Naive thymus-derived CD4-positive, alpha-beta T cell (primary cell): ENCODE data around the gene CCDC83. TPM values are rescaled to one million over a fixed set of nuclear protein-coding genes. Genes with fewer than 3 reads are reported as not detected.

Experiments
- ATAC-seq: fragments of 150-1000 bp; cut with Tn5 transposase; 2 replicates; pipeline ENCODE4 v1.10.0; 2021; ENCODE audit warnings: mild to moderate bottlenecking, moderate library complexity
- CTCF ChIA-PET: fragments of 350-600 bp; sonication (Branson Sonifier 250); formaldehyde crosslinking; loops from one replicate; lab custom pipeline; 2021; ENCODE audit warnings: antibody characterized with exemption; lab: Charles Lee
- POLR2A ChIA-PET: fragments of 350-600 bp; sonication (Branson Sonifier 250); formaldehyde crosslinking; loops from one replicate; lab custom pipeline; 2021; ENCODE audit warnings: antibody characterized with exemption, inconsistent platforms; lab: Charles Lee
- DNase-seq, 9 donors: peaks; one replicate each; pipeline versions ENCODE4 v3.0.0 to v3.0.0-alpha.2; 2020 to 2022; ENCODE audit warnings: mixed read lengths in 1 of 9
- H3K27ac ChIP-seq: one replicate; pipeline ENCODE4 v1.7.0; 2013; ENCODE audit warnings: mild to moderate bottlenecking, low read depth, low read length, moderate library complexity
- H3K27me3 ChIP-seq, 2 donors: one replicate each; pipeline ENCODE4 v1.7.0; 2013; ENCODE audit warnings: low read length in 2 of 2, mild to moderate bottlenecking in 2 of 2, moderate library complexity in 2 of 2; ENCODE audit not compliant: control insufficient read depth in 2 of 2, insufficient read depth in 2 of 2
- H3K36me3 ChIP-seq, 3 experiments: 1 replicate in 2 of 3; 2 replicates in 1 of 3; pipeline ENCODE4 v1.7.0; 2013; ENCODE audit warnings: low read length in 3 of 3, mild to moderate bottlenecking in 3 of 3, moderate library complexity in 1 of 3; ENCODE audit not compliant: insufficient read depth in 3 of 3, control insufficient read depth in 2 of 3
- H3K4me1 ChIP-seq, 2 donors: one replicate each; pipeline ENCODE4 v1.7.0; 2013; ENCODE audit warnings: low read length in 2 of 2, mild to moderate bottlenecking in 2 of 2, moderate library complexity in 1 of 2; ENCODE audit not compliant: control insufficient read depth in 2 of 2, insufficient read depth in 2 of 2
- H3K4me3 ChIP-seq: 2 replicates; pipeline ENCODE4 v1.7.0; 2013; ENCODE audit warnings: mild to moderate bottlenecking, low read length
- H3K9me3 ChIP-seq, 3 experiments: 1 replicate in 2 of 3; 2 replicates in 1 of 3; pipeline ENCODE4 v1.7.0; 2013; ENCODE audit warnings: low read length in 3 of 3; ENCODE audit not compliant: control insufficient read depth in 2 of 3
- H3K27ac Mint-ChIP-seq, 9 donors: one replicate each; pipeline ENCODE4 v1.8.0; 2020 to 2022; ENCODE audit warnings: mixed read lengths in 9 of 9, mild to moderate bottlenecking in 8 of 9, moderate library complexity in 5 of 9, inconsistent platforms in 2 of 9
- H3K27me3 Mint-ChIP-seq, 5 donors: one replicate each; pipeline ENCODE4 v1.8.0; 2021 to 2022; ENCODE audit warnings: mixed read lengths in 5 of 5, mild to moderate bottlenecking in 1 of 5
- H3K36me3 Mint-ChIP-seq, 5 donors: one replicate each; pipeline ENCODE4 v1.8.0; 2020 to 2022; ENCODE audit warnings: mixed read lengths in 5 of 5, mild to moderate bottlenecking in 3 of 5, inconsistent platforms in 1 of 5
- H3K4me1 Mint-ChIP-seq, 7 donors: one replicate each; pipeline ENCODE4 v1.8.0; 2020 to 2022; ENCODE audit warnings: mixed read lengths in 7 of 7, mild to moderate bottlenecking in 3 of 7, inconsistent platforms in 1 of 7
- H3K4me3 Mint-ChIP-seq, 10 donors: one replicate each; pipeline ENCODE4 v1.8.0; 2020 to 2022; ENCODE audit warnings: mild to moderate bottlenecking in 10 of 10, mixed read lengths in 10 of 10, moderate library complexity in 6 of 10, inconsistent platforms in 2 of 10
- H3K9me3 Mint-ChIP-seq, 11 donors: one replicate each; pipeline ENCODE4 v1.8.0; 2020 to 2022; ENCODE audit warnings: mixed read lengths in 11 of 11, mild to moderate bottlenecking in 4 of 11, inconsistent platforms in 1 of 11, moderate library complexity in 1 of 11
- intact Hi-C, 2 donors: fragments of 100-400 bp; cut with micrococcal nuclease; formaldehyde crosslinking; loops; one replicate each; pipeline ENCODE4 v1.15.1; 2023
- polyA plus RNA-seq, 2 donors: library from polyadenylated mRNA; unstranded; fragments of 300-500 nt; fragmentation: Illumina TruSeq; gene quantifications; one replicate each; pipeline ENCODE4 v1.2.3, GENCODE V29; 2021
- total RNA-seq, 6 experiments: library from RNA in 5 of 6; stranded (reverse) in 5 of 6; gene quantifications; 1 replicate in 5 of 6; 2 replicates in 1 of 6; pipeline ENCODE4 v1.2.3 and lab custom pipeline; 2021 to 2026

CCDC83 gene
- total and polyA plus RNA-seq, 7 experiments from 2014 or later: not detected

- ChIA-PET CTCF (interaction anchor here (0.7 to 2.3 kb wide), 4 partner anchors 14 to 131 kb away, joined by 3 to 10 read pairs (median 4); partner anchors contain the start of gene CCDC83), POLR2A (interaction anchor here (1.0 to 3.2 kb wide), 10 partner anchors 9 to 162 kb away, joined by 3 to 19 read pairs (median 5); partner anchors contain the start of gene TMEM126A)
- Histone ChIP-seq H3K4me1 (peaks cover 14 to 32% of the 10 kb centered on the region in 2 donors), H3K27me3 (no peaks in the 10 kb centered on the region), H3K9me3 (no peaks in the 10 kb centered on the region), H3K36me3 (no peaks in the 10 kb centered on the region), H3K27ac (peak overlapping the region; percentile 64), H3K4me3 (peak overlapping the region; percentile 86)
- peak overlapping the region; percentile 87 to 97 (median 95) for H3K4me3 Mint-ChIP-seq
- peak in 2 of 9 donors; percentile 30 to 33 for DNase-seq
- peaks cover 32 to 65% (median 54%) of the 10 kb centered on the region in 7 donors for H3K4me1 Mint-ChIP-seq
- peak overlapping the region; percentile 79 to 98 (median 93) for H3K27ac Mint-ChIP-seq
- no peaks in the 10 kb centered on the region for H3K9me3 Mint-ChIP-seq
- ATAC-seq: no peak
- intact Hi-C loops: loop anchor here (1.0 to 2.0 kb wide), 5 partner anchors 24 to 146 kb away; partner anchors contain the start of gene CCDC83 (in 1 of the 2)
- H3K27me3 Mint-ChIP-seq: peaks cover 0 to 10% (median 0%) of the 10 kb centered on the region in 5 donors
- H3K36me3 Mint-ChIP-seq: peaks cover 0 to 15% (median 0%) of the 10 kb centered on the region in 5 donors
Observed at GRCh38 chr11:85810521-85810870, 44.7 kb upstream of the CCDC83 start.

GRCh38 chr11:85810871-85811611 lies 44.1 kb upstream of the CCDC83 start, which contains the start of gene SYTL2:
Gene SYTL2 (minus strand): TSS chr11:85811141. CDS start chr11:85757725, 53,416 bp downstream.
- H3K27me3 Mint-ChIP-seq: peaks cover 0 to 10% (median 0%) of the 10 kb centered on the region in 5 donors
- Histone ChIP-seq H3K27ac (peak within 1 kb of the TSS; percentile 64), H3K27me3 (no peaks in the 10 kb centered on the region), H3K4me1 (peaks cover 14 to 32% of the 10 kb centered on the region in 2 donors), H3K9me3 (no peaks in the 10 kb centered on the region), H3K36me3 (no peaks in the 10 kb centered on the region), H3K4me3 (peak within 1 kb of the TSS; percentile 86)
- ChIA-PET CTCF (interaction anchor here (0.7 to 2.3 kb wide), 4 partner anchors 13 to 119 kb away, joined by 3 to 10 read pairs (median 4); partner anchors contain the start of gene CCDC83), POLR2A (interaction anchor here (1.0 to 3.2 kb wide), 6 partner anchors 9 to 57 kb away, joined by 3 to 19 read pairs (median 7); no protein-coding TSS in a partner anchor)
- H3K36me3 Mint-ChIP-seq: peaks cover 0 to 13% (median 0%) of the 10 kb centered on the region in 5 donors
- H3K9me3 Mint-ChIP-seq: no peaks in the 10 kb centered on the region
- intact Hi-C loops: loop anchor here (1.0 to 2.0 kb wide), 8 partner anchors 12 to 183 kb away; partner anchors contain the start of genes CCDC83 (in 1 of the 2) and TMEM126B (in 1 of the 2)
- peak; percentile 95 for ATAC-seq
- peak; percentile 69 to 87 (median 75) for DNase-seq
- peak within 1 kb of the TSS; percentile 87 to 97 (median 95) for H3K4me3 Mint-ChIP-seq
- peaks cover 32 to 61% (median 52%) of the 10 kb centered on the region in 7 donors for H3K4me1 Mint-ChIP-seq
- H3K27ac Mint-ChIP-seq: peak within 1 kb of the TSS; percentile 79 to 98 (median 93)

GRCh38 chr11:85811624-85812023 lies 43.6 kb upstream of the CCDC83 start:
- ATAC-seq (no peak), DNase-seq (no peak)
- Histone ChIP-seq H3K4me3 (peak overlapping the region; percentile 86), H3K27me3 (no peaks in the 10 kb centered on the region), H3K36me3 (no peaks in the 10 kb centered on the region), H3K27ac (peak overlapping the region; percentile 64), H3K4me1 (peaks cover 14 to 32% of the 10 kb centered on the region in 2 donors), H3K9me3 (no peaks in the 10 kb centered on the region)
- ChIA-PET POLR2A (interaction anchor here (1.0 kb wide), 1 partner anchor 12 kb away, joined by 5 read pairs; no protein-coding TSS in a partner anchor), CTCF (interaction anchor here (1.2 kb wide), 1 partner anchor 112 kb away, joined by 3 read pairs; no protein-coding TSS in a partner anchor)
- peaks cover 0 to 10% (median 0%) of the 10 kb centered on the region in 5 donors for H3K36me3 Mint-ChIP-seq
- peaks cover 26 to 55% (median 46%) of the 10 kb centered on the region in 7 donors for H3K4me1 Mint-ChIP-seq
- peak overlapping the region; percentile 81 to 96 (median 92) for H3K4me3 Mint-ChIP-seq
- H3K27ac Mint-ChIP-seq: peak overlapping the region; percentile 28 to 96 (median 84)
- peaks cover 0 to 10% (median 0%) of the 10 kb centered on the region in 5 donors for H3K27me3 Mint-ChIP-seq
- intact Hi-C loops: loop anchor here in 1 of 2 donors (1.0 to 2.0 kb wide), 5 partner anchors 12 to 183 kb away; partner anchors contain the start of gene TMEM126B
- no peaks in the 10 kb centered on the region for H3K9me3 Mint-ChIP-seq

GRCh38 chr11:85813721-85814120 lies 41.5 kb upstream of the CCDC83 start:
- Mint-ChIP-seq H3K27me3 (peaks cover 0 to 10% (median 0%) of the 10 kb centered on the region in 5 donors), H3K4me3 (peak overlapping the region in 4 of 10 donors; percentile 6 to 82 (median 24)), H3K9me3 (no peaks in the 10 kb centered on the region), H3K27ac (peak overlapping the region in 3 of 9 donors; percentile 11 to 65 (median 54)), H3K36me3 (peaks cover 0 to 8% (median 0%) of the 10 kb centered on the region in 5 donors), H3K4me1 (peaks cover 26 to 43% (median 36%) of the 10 kb centered on the region in 7 donors)
- CTCF ChIA-PET: interaction anchor here (0.8 kb wide), 1 partner anchor 75 kb away, joined by 3 read pairs; no protein-coding TSS in a partner anchor
- peaks cover 14 to 31% of the 10 kb centered on the region in 2 donors for H3K4me1 ChIP-seq
- no peak overlapping the region for H3K27ac ChIP-seq
- intact Hi-C loops: no loop called here
- ATAC-seq: no peak
- DNase-seq: no peak
- H3K36me3 ChIP-seq: no peaks in the 10 kb centered on the region
- no peaks in the 10 kb centered on the region for H3K27me3 ChIP-seq
- no peak overlapping the region for H3K4me3 ChIP-seq
- POLR2A ChIA-PET: interaction anchor here (1.7 kb wide), 1 partner anchor 10 kb away, joined by 10 read pairs; no protein-coding TSS in a partner anchor
- H3K9me3 ChIP-seq: no peaks in the 10 kb centered on the region

GRCh38 chr11:85815186-85815931 lies 39.8 kb upstream of the CCDC83 start:
- no peaks in the 10 kb centered on the region for H3K9me3 Mint-ChIP-seq

More at GRCh38 chr11:85815186-85815931, 39.8 kb upstream of the CCDC83 start:
- no peak for ATAC-seq
- H3K27me3 Mint-ChIP-seq: peaks cover 0 to 10% (median 0%) of the 10 kb centered on the region in 5 donors
- Histone ChIP-seq H3K4me3 (no peak overlapping the region), H3K4me1 (peaks cover 0 to 14% of the 10 kb centered on the region in 2 donors), H3K9me3 (no peaks in the 10 kb centered on the region), H3K27me3 (no peaks in the 10 kb centered on the region), H3K36me3 (no peaks in the 10 kb centered on the region), H3K27ac (no peak overlapping the region)
- peaks cover 0 to 6% (median 0%) of the 10 kb centered on the region in 5 donors for H3K36me3 Mint-ChIP-seq
- ChIA-PET POLR2A (interaction anchor here (0.6 to 1.7 kb wide), 3 partner anchors 8 to 96 kb away, joined by 3 to 10 read pairs (median 4); no protein-coding TSS in a partner anchor), CTCF (interaction anchor here (1.3 kb wide), 1 partner anchor 19 kb away, joined by 3 read pairs; no protein-coding TSS in a partner anchor)
- intact Hi-C loops: no loop called here
- DNase-seq: no peak
- H3K4me3 Mint-ChIP-seq: no peak overlapping the region
- no peak overlapping the region for H3K27ac Mint-ChIP-seq
- H3K4me1 Mint-ChIP-seq: peaks cover 14 to 28% (median 20%) of the 10 kb centered on the region in 7 donors
